ENCODE results near the gene RAB34.
"Not testable (repeated sequence)": the region's sequence is repeated elsewhere in the genome, so short reads cannot be mapped to it uniquely, and the experiment has no call there.

Gene RAB34

GRCh38 chr17:28726627-28727491, 9.2 kb upstream of the RAB34 start:
- peak; percentile 87 to 89 for DNase-seq

- DNase-seq, result peak; percentile 59 to 61
Observed at GRCh38 chr17:28726226-28726626, 8.6 kb upstream of the RAB34 start, which contains the start of gene TLCD1. Gene TLCD1 (minus strand): TSS chr17:28726233. CDS start chr17:28726097, 136 bp downstream.

- DNase-seq, result no peak
Observed at GRCh38 chr17:28725660-28726225, 8.1 kb upstream of the RAB34 start.

DNA sequence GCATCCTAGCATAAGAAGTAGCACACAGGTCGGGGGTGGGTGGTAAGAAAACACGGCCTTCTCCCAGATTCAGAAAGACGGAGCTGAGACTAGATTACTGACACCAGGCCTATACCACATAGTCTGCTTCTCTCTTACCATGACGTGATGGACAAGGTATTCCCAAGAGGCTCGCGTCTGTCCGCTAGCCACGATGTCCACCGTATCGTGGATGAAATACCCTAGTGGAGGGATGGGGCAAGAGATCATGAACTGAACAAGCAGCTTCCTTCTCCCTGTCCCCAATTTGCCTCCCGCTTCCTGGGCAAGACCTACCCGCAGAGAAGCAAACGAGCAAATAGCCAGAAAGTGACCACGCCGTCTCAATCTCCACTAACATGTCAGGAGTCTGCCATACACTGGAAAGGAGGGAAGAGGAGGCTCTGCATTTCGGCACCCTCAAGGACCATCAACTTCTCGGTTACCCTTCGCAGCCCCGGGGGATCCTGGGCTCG, 7.5 kb upstream of the RAB34 start:
- no peak for DNase-seq

DNA sequence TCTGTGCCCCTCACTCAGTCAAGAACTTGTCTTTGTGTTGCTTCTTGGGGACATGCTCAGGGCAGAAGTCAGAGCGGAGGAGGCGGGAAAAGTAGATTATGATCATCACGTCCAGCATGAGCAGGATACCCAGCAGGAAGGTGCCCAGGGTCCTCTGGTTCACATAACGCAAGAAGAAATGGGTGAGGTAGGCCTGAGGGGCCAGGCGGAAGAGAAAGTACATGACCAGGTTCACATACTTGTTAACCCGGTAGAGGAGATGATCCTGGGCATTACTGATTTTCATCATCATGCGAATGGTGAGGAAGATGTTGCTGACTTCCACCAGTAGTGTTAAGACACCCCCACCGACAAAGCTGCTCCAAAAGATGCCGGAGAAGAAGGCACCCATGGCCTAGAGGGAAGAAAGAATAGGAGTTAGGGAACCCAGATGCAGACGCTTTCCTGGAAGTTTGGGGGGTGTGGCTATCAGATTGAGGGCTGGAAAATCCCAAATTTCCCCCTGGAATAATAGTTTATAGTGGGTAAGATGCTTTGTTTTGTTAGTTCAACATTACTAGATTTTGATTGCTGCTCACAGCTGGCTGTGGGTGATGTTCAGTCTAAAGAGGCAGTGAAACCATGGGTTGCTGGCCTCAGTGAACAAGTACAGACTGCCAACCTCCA, 7.0 kb upstream of the RAB34 start:
- no peak for DNase-seq

- DNase-seq, result not testable (repeated sequence)
Observed at GRCh38 chr17:28723836-28724499, 6.3 kb upstream of the RAB34 start.

GRCh38 chr17:28723159-28723835, 5.6 kb upstream of the RAB34 start:
- DNase-seq, result no peak

DNA sequence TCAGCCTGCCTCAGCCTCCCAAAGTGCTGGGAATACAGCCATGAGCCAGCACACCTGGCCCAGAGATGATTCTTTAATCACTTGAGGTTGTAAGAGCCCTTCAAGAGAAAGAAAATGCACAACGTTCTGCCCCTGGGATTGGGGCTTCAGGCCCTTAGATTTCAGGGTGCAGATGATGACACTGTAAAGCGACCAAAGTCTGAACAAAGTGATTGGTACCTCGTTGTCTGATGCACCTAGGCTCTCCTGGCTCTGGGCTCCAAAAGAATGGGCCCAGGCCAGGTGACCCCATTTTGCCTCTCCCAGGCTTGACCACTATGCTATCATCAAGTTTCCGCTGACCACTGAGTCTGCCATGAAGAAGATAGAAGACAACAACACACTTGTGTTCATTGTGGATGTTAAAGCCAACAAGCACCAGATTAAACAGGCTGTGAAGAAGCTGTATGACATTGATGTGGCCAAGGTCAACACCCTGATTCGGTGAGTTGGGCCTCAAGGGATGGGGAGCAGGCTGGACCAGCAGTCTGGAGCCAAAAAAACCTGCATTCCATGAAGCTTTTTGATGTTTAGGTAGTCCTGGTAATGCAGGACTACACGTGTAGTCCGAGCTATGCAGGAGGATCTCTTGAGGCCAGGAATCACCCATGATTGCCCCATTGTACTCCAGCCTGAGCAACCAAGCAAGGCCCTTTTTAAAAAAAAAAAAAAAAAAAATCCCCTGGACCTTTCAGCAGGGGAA, 4.9 kb upstream of the RAB34 start:
- DNase-seq, result no peak

- not testable (repeated sequence) for DNase-seq
Observed at GRCh38 chr17:28720997-28721329, 3.3 kb upstream of the RAB34 start.

- DNase-seq, result no peak
Observed at GRCh38 chr17:28720247-28720996, 2.8 kb upstream of the RAB34 start.

GRCh38 chr17:28719021-28719433, 1.4 kb upstream of the RAB34 start:
- DNase-seq, result no peak

DNA sequence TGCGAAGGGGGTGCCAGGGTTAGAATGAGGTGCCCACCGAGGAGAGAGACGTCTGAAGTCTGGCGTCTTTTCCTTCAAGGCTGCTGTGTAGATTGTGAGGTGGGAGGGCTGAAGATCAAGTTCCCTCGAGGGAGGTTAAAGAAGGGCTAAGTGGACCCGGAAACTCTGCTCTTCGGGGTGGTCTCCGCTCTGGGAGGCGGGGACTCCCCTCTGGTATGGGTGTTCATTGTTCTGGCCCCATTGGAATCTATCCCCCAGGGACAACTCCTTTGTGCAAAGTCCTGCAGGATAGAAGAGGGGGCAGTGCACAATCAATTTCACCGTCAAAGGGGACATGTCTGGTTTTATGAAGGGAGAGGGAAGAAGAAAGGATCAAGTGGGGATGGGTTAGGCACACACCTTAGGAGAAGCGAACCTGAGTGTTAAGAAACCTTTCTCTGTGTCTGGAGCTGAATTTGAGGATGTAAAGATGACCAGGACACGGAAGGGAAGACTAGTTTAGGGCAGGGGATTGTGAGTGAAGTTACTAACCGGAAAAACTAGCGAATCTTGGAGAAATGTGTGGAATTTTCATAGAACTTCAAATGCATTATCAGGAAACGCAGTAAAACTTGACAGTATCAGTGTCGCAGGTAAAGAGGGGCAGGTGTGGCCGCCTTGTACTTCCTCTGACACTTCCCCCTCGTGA, 809 bp upstream of the RAB34 start:
- DNase-seq, result no peak

GRCh38 chr17:28716740-28717577, 709 bp downstream of the RAB34 start:
- no peak for DNase-seq

DNA sequence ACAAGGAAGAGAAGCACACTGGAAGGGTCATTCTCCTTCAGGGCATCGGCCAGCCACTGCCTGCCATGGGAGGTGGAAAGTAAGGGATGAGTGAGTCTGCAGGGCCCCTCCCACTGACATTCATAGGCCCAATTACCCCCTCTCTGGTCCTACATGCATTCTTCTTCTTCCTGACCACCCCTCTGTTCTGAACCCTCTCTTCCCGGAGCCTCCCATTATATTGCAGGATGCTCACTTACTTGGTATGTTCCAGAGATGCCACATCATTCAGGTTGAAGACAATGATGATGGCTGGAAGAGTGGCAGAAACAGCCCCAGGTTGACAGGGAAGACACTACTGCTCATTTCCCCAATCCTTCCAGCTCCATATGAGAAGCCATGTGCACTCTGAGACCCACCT, 2.5 kb downstream of the RAB34 start:
- no peak for DNase-seq

DNA sequence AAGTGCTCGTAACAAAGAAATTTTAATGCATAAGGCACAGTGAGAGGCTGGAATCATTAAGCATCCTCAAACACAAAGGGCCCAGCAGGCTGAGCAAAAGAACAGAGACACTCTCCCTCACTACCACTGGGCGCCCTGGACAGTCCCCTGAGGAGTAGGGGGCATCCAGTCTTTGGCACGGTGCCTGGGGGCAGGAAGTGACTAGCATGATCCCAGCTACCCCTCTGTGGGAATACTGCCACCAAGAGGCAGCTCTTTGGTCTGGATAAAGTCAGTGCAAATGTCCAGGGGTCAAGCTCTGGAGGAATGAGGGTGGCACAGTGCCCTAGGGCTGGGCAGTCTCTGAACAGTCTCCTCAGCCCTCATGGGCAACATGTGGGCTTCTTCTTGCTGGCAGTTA, 3.4 kb downstream of the RAB34 start:
- DNase-seq, result no peak

GRCh38 chr17:28712705-28713415, 4.8 kb downstream of the RAB34 start:
- no peak for DNase-seq

DNA sequence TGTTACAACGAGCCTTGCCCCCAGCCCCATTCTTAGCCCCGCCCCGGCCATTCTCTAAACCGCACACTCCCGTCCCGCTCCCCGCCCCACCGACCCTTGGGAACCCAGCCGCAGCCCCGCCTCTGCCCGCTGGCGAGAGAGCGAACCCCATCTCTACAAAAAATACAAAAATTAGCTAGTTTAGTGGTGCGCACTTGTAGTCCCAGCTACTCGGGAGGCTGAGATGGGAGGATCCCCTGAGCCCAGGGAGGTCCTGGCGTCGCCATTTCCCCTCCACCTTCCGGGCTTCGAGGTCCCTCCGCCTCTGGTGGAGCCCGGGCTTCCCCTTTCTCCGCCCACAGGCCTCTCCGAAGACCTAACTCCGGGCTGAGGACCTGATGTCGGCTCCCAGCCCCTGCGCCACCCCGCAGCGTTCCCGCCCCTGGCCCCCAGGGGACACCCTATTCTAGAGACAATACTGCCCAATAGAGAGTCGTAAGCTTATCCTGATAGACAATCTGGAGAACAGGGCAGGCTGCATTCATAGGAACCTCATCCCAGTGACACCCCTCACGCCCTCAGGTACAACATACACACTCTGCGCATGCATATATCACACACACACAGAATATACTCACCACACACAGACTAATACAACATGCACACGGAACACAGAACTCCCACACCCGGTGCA, 5.5 kb downstream of the RAB34 start:
- DNase-seq, result peak; percentile 49 to 59

DNA sequence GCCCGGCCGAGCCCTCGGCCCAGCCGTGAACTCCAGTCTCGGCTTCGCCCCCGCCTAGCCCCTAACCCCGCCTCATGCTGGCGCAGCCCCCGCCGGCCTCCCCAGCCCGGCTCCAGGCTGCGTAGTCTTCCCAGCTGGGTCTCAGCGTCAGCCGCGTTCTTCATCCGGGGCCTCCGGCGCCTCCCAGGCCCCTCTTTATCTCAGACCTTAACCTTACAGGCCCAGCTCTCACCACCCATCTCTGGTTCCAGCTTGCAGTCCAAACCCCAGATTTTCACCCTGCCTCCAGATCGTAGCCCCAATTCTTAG, 6.0 kb downstream of the RAB34 start, which contains the start of gene PROCA1:
PROCA1 (minus strand) TSS at position 166 of the 309 bp plus-strand sequence. CDS start 228 bp downstream, outside the sequence.
- DNase-seq, result peak in 1 of 2 experiments; percentile 22

Data from activated CD4-positive, alpha-beta T cell treated with anti-CD3 and anti-CD28 coated beads, Interleukin-2, amount 50 U/mL, for 4 hours (primary cell).